Measurements from ENCODE around the gene CCDC88C. TPM values are rescaled to one million over a fixed set of nuclear protein-coding genes. Genes with fewer than 3 reads are reported as not detected.

The CCDC88C gene
- total RNA-seq, 2 experiments from 2014 or later, result 73.7 to 82.8 TPM

- intact Hi-C loops (cut with DNase I, micrococcal nuclease), result no loop called here
- Mint-ChIP-seq H3K4me1 (peaks cover 96% of the 10 kb centered on the region), H3K27ac (peak overlapping the region; percentile 84), H3K36me3 (ENCODE audit: low read depth) (peaks cover 41% of the 10 kb centered on the region), H3K27me3 (no peaks in the 10 kb centered on the region), H3K4me3 (no peak overlapping the region), H3K9me3 (ENCODE audit: low read depth) (no peaks in the 10 kb centered on the region)
- ChIA-PET CTCF (interaction anchor here (1.7 kb wide), 2 partner anchors 13 to 63 kb away, joined by 3 read pairs; no protein-coding TSS in a partner anchor), POLR2A (interaction anchor here (0.5 kb wide), 1 partner anchor 226 kb away, joined by 5 read pairs; no protein-coding TSS in a partner anchor)
- DNase-seq (no peak), ATAC-seq (no peak)
Observed at GRCh38 chr14:91406451-91406850, 11.2 kb downstream of the CCDC88C start.

DNA sequence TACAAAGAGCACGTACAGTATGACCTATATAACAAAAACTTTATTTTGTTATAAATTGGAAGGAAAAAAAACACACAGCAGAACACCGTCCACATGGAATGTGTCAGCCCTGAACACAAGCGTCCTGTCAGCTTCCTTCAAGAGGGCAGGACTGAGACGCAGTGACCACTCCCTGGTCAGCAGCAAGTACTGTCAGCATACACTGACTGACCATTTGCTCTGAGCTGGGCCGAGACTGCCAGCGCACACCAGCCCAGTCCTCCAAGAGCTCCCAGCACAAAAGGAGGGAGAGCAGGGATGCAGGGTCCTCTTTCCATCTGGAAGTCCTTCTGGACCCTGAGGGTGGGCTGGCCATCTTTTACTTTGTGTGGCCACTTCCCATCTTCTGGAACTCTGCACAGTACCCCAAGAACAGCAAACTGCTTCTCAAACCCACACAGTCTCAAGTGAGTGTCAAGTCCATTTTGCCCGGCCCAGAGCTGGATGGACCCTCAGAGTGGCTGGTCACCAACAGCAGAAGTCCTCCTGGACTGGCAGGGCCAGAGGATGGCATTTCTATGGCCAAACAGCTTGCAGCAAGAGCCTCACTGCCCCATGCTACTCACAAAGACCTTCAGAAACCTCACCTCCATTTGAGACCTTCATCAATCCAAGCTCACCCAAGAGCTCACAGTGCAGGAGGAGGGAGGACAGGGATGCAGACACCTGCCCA lies 11.7 kb downstream of the CCDC88C start:
- no peaks in the 10 kb centered on the region for H3K27me3 Mint-ChIP-seq
- H3K27ac Mint-ChIP-seq, result peak overlapping the region; percentile 89
- H3K9me3 Mint-ChIP-seq (ENCODE audit: low read depth), result no peaks in the 10 kb centered on the region
- intact Hi-C loops (cut with DNase I, micrococcal nuclease), result no loop called here
- peak overlapping the region; percentile 24 for H3K4me3 Mint-ChIP-seq
- ATAC-seq (no peak), DNase-seq (no peak)
- peaks cover 41% of the 10 kb centered on the region for H3K36me3 Mint-ChIP-seq (ENCODE audit: low read depth)
- CTCF ChIA-PET, result interaction anchor here (1.2 to 1.7 kb wide), 4 partner anchors 12 to 82 kb away, joined by 3 read pairs; no protein-coding TSS in a partner anchor
- peaks cover 93% of the 10 kb centered on the region for H3K4me1 Mint-ChIP-seq
- POLR2A ChIA-PET, result interaction anchor here (0.5 to 2.1 kb wide), 3 partner anchors 8 to 226 kb away, joined by 5 to 9 read pairs (median 6); no protein-coding TSS in a partner anchor

GRCh38 chr14:91405241-91405721 lies 12.3 kb downstream of the CCDC88C start:
- H3K27me3 Mint-ChIP-seq, result no peaks in the 10 kb centered on the region
- ATAC-seq (peak; percentile 13), DNase-seq (peak; percentile 79)
- peak overlapping the region; percentile 24 for H3K4me3 Mint-ChIP-seq
- H3K36me3 Mint-ChIP-seq (ENCODE audit: low read depth), result peaks cover 41% of the 10 kb centered on the region
- intact Hi-C loops (cut with DNase I, micrococcal nuclease), result no loop called here
- H3K27ac Mint-ChIP-seq, result peak overlapping the region; percentile 89
- H3K4me1 Mint-ChIP-seq, result peaks cover 93% of the 10 kb centered on the region
- ChIA-PET POLR2A (interaction anchor here (1.2 to 2.1 kb wide), 2 partner anchors 9 to 11 kb away, joined by 6 to 9 read pairs; no protein-coding TSS in a partner anchor), CTCF (interaction anchor here (0.6 to 2.0 kb wide), 6 partner anchors 12 to 1861 kb away, joined by 3 to 8 read pairs (median 3); partner anchors contain the start of gene CCDC88C)
- H3K9me3 Mint-ChIP-seq (ENCODE audit: low read depth), result no peaks in the 10 kb centered on the region

DNA sequence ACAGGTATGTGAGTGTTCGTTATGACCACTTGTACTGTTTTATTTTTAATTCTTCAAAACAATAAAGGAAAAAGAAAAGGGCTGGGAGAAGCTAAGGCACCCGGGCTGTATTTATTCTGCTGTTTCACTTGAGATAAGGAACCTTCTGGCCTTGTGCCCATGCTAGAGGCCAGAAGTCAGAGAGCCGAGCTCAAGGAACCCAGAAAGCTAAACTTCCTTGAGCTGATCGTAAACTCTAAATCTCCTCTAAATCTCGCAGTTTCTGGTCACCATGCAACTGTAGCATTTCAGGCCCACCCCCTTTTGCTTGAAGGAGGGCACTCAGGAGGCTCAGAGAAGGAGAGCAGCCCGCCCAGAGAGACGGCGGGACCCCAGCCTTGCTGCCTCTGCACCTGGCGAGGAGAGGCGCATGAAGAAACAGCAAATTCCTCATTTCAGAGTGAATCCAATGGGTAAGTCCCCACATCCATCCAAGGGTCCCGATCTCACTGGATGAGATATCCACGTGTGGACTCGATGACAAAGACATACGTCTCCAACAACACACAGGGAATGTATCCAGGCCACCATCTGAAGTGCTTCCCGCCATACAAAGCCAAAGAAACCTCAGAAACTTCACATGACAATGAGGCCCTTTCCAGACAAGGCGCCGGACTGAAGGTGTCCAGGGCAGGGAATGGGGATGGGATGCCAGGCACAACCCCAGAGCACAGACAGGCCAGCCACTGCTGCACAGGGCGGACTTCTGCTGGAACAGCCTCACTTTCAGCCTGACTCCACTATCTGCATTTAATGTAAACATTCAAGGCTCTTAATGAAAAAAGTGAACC lies 14.6 kb downstream of the CCDC88C start:
- H3K27ac Mint-ChIP-seq, result peak overlapping the region; percentile 88
- no peaks in the 10 kb centered on the region for H3K27me3 Mint-ChIP-seq
- peak overlapping the region; percentile 46 for H3K4me3 Mint-ChIP-seq
- intact Hi-C loops (cut with DNase I, micrococcal nuclease), result loop anchor here in 1 of 2 experiments (2.0 kb wide), 1 partner anchor 14 kb away; no protein-coding TSS in a partner anchor
- H3K4me1 Mint-ChIP-seq, result peaks cover 93% of the 10 kb centered on the region
- H3K36me3 Mint-ChIP-seq (ENCODE audit: low read depth), result peaks cover 26% of the 10 kb centered on the region
- no peak for DNase-seq
- H3K9me3 Mint-ChIP-seq (ENCODE audit: low read depth), result no peaks in the 10 kb centered on the region
- POLR2A ChIA-PET, result interaction anchor here (0.6 kb wide), 1 partner anchor 8 kb away, joined by 3 read pairs; no protein-coding TSS in a partner anchor
- CTCF ChIA-PET, result interaction anchor here (0.6 to 2.0 kb wide), 6 partner anchors 10 to 1156 kb away, joined by 3 to 8 read pairs (median 4); partner anchors contain the start of gene CCDC88C
- ATAC-seq, result no peak

- DNase-seq (no peak), ATAC-seq (no peak)
- POLR2A ChIA-PET, result interaction anchor here (0.6 to 0.7 kb wide), 2 partner anchors 9 to 28 kb away, joined by 3 to 4 read pairs; no protein-coding TSS in a partner anchor
Observed at GRCh38 chr14:91402348-91402747, 15.3 kb downstream of the CCDC88C start.

GRCh38 chr14:91401751-91402150 lies 15.9 kb downstream of the CCDC88C start:
- H3K27ac Mint-ChIP-seq, result peak overlapping the region; percentile 88
- ATAC-seq (no peak), DNase-seq (no peak)
- peaks cover 17% of the 10 kb centered on the region for H3K36me3 Mint-ChIP-seq (ENCODE audit: low read depth)
- H3K4me3 Mint-ChIP-seq, result no peak overlapping the region
- intact Hi-C loops (cut with DNase I, micrococcal nuclease), result loop anchor here in 1 of 2 experiments (2.0 kb wide), 1 partner anchor 13 kb away; no protein-coding TSS in a partner anchor
- CTCF ChIA-PET, result interaction anchor here (0.7 to 1.2 kb wide), 2 partner anchors 9 to 16 kb away, joined by 3 to 4 read pairs; no protein-coding TSS in a partner anchor
- no peaks in the 10 kb centered on the region for H3K27me3 Mint-ChIP-seq
- POLR2A ChIA-PET, result interaction anchor here (0.7 kb wide), 1 partner anchor 28 kb away, joined by 4 read pairs; no protein-coding TSS in a partner anchor
- no peaks in the 10 kb centered on the region for H3K9me3 Mint-ChIP-seq (ENCODE audit: low read depth)
- peaks cover 93% of the 10 kb centered on the region for H3K4me1 Mint-ChIP-seq

More at GRCh38 chr14:91402348-91402747, 15.3 kb downstream of the CCDC88C start:
- Mint-ChIP-seq H3K4me3 (peak overlapping the region; percentile 46), H3K27me3 (no peaks in the 10 kb centered on the region), H3K9me3 (ENCODE audit: low read depth) (no peaks in the 10 kb centered on the region), H3K4me1 (peaks cover 93% of the 10 kb centered on the region), H3K27ac (peak overlapping the region; percentile 88), H3K36me3 (ENCODE audit: low read depth) (peaks cover 21% of the 10 kb centered on the region)
- intact Hi-C loops (cut with DNase I, micrococcal nuclease), result loop anchor here in 1 of 2 experiments (2.0 kb wide), 1 partner anchor 14 kb away; no protein-coding TSS in a partner anchor
- CTCF ChIA-PET, result interaction anchor here (0.6 to 1.1 kb wide), 3 partner anchors 11 to 14 kb away, joined by 3 to 6 read pairs (median 3); no protein-coding TSS in a partner anchor

- peaks cover 20% of the 10 kb centered on the region for H3K36me3 Mint-ChIP-seq (ENCODE audit: low read depth)
- ATAC-seq (no peak), DNase-seq (no peak)
- no peaks in the 10 kb centered on the region for H3K9me3 Mint-ChIP-seq (ENCODE audit: low read depth)
- H3K27ac Mint-ChIP-seq, result peak overlapping the region; percentile 96
- intact Hi-C loops (cut with DNase I, micrococcal nuclease), result no loop called here
- peaks cover 93% of the 10 kb centered on the region for H3K4me1 Mint-ChIP-seq
- ChIA-PET POLR2A (interaction anchor here (1.0 to 2.1 kb wide), 3 partner anchors 10 to 26 kb away, joined by 3 to 7 read pairs (median 5); no protein-coding TSS in a partner anchor), CTCF (interaction anchor here (0.6 to 1.9 kb wide), 10 partner anchors 9 to 1705 kb away, joined by 3 to 10 read pairs (median 4); no protein-coding TSS in a partner anchor)
- peak overlapping the region; percentile 89 for H3K4me3 Mint-ChIP-seq
- no peaks in the 10 kb centered on the region for H3K27me3 Mint-ChIP-seq
Observed at GRCh38 chr14:91400696-91401095, 16.9 kb downstream of the CCDC88C start.

DNA sequence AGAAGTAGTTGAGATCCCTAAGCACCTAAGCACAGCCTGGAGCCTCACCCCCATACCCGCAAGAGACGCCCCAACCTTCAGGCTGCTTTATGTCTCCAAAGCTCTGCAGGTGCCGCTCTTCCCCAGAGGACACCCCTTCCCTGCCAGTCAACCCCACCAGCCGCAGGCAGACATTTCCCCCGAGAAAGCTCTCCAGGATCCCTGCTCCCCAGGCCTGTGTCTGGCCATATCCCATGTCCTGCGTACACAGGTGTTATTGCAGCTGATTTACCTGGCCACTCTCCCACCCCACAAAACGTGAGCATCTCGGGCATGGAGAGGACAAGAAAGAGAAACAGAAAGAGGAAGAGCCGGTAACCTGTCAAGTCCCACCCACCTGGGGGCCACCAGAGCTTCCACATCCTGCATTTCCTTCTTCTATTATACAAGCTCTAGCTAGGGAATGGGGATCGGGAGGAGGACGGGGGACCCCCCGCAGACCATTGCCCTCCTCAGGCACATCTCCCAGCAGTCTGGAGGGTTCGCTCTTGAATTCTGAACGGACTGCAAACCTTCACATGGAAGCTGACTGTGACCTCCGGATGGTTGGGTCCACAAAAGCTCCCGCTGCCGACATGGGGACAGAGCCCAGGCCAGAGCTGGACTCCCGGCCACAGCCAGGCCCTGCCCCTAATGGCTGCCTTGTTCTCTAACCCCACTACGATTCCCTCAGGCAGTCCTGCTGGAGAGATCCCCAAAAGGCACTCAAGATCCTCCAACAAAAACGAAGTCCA lies 17.6 kb downstream of the CCDC88C start:
- Mint-ChIP-seq H3K9me3 (ENCODE audit: low read depth) (no peaks in the 10 kb centered on the region), H3K27ac (peak overlapping the region; percentile 96), H3K27me3 (no peaks in the 10 kb centered on the region), H3K36me3 (ENCODE audit: low read depth) (peaks cover 26% of the 10 kb centered on the region), H3K4me1 (peaks cover 93% of the 10 kb centered on the region), H3K4me3 (peak overlapping the region; percentile 89)
- DNase-seq (peak; percentile 62), ATAC-seq (peak; percentile 34)
- intact Hi-C loops (cut with DNase I, micrococcal nuclease), result loop anchor here in 1 of 2 experiments (5.0 kb wide), 1 partner anchor 48 kb away; no protein-coding TSS in a partner anchor
- ChIA-PET POLR2A (interaction anchor here (0.6 to 2.1 kb wide), 6 partner anchors 9 to 151 kb away, joined by 3 to 7 read pairs (median 4); no protein-coding TSS in a partner anchor), CTCF (interaction anchor here (0.6 to 1.9 kb wide), 11 partner anchors 9 to 1705 kb away, joined by 3 to 10 read pairs (median 5); no protein-coding TSS in a partner anchor)

GRCh38 chr14:91398707-91399106 lies 18.9 kb downstream of the CCDC88C start:
- peak overlapping the region; percentile 96 for H3K27ac Mint-ChIP-seq

More at GRCh38 chr14:91398707-91399106, 18.9 kb downstream of the CCDC88C start:
- Mint-ChIP-seq H3K4me3 (peak overlapping the region; percentile 89), H3K9me3 (ENCODE audit: low read depth) (no peaks in the 10 kb centered on the region), H3K36me3 (ENCODE audit: low read depth) (peaks cover 32% of the 10 kb centered on the region), H3K27me3 (no peaks in the 10 kb centered on the region), H3K4me1 (peaks cover 94% of the 10 kb centered on the region)
- DNase-seq (no peak), ATAC-seq (no peak)
- ChIA-PET CTCF (interaction anchor here (0.7 to 2.3 kb wide), 18 partner anchors 7 to 202 kb away, joined by 3 to 11 read pairs (median 4); no protein-coding TSS in a partner anchor), POLR2A (interaction anchor here (1.1 to 2.8 kb wide), 5 partner anchors 12 to 48 kb away, joined by 4 to 8 read pairs (median 6); partner anchors contain the start of gene CCDC88C)
- intact Hi-C loops (cut with DNase I, micrococcal nuclease), result loop anchor here in 1 of 2 experiments (5.0 kb wide), 1 partner anchor 46 kb away; no protein-coding TSS in a partner anchor

Data from activated CD4-positive, alpha-beta T cell treated with anti-CD3 and anti-CD28 coated beads for 36 hours (primary cell).